HEK293 (cell line): ENCODE data around the gene SERGEF.

Source experiments
- CTCF ChIA-PET: fragments of 350-600 bp; formaldehyde crosslinking; extraction: SDS; loops from one replicate; lab custom pipeline; 2021; ENCODE audit warnings: antibody characterized with exemption; lab: Yijun Ruan, JAX
- POLR2A ChIA-PET: fragments of 300-600 bp; formaldehyde crosslinking; extraction: SDS; loops from one replicate; lab custom pipeline; 2020; ENCODE audit warnings: antibody characterized with exemption, inconsistent platforms; lab: Yijun Ruan, JAX
- H3K27ac ChIP-seq: fragments of 200-500 bp; sonication (Bioruptor generic); 2 replicates; pipeline ENCODE4 v1.5.1; 2014; ENCODE audit warnings: low read depth, low read length, control low read depth, inconsistent platforms; ENCODE audit errors: extremely low read depth
- H3K36me3 ChIP-seq, 2 experiments: fragments of 200-500 bp in 1 of 2; sonication (Bioruptor generic) in 1 of 2; 1 replicate in 1 of 2; 2 replicates in 1 of 2; pipeline ENCODE4 v1.5.1; 2014 to 2017; ENCODE audit warnings: inconsistent platforms in 2 of 2, low read length in 2 of 2; ENCODE audit not compliant: control insufficient read depth in 2 of 2, insufficient read depth in 1 of 2
- H3K4me1 ChIP-seq: fragments of 200-500 bp; sonication (Bioruptor generic); 2 replicates; pipeline ENCODE4 v1.5.1; 2014; ENCODE audit warnings: mild to moderate bottlenecking, low read length, inconsistent platforms; ENCODE audit not compliant: control insufficient read depth, insufficient read depth
- H3K4me3 ChIP-seq: 2 replicates; pipeline ENCODE4 v1.5.1; 2011; ENCODE audit warnings: low read depth, mild to moderate bottlenecking, control low read depth, low read length, moderate library complexity
- H3K9me3 ChIP-seq: fragments of 200-500 bp; sonication (Bioruptor generic); 2 replicates; pipeline ENCODE4 v1.5.1; 2014; ENCODE audit warnings: low read depth, low read length, inconsistent platforms; ENCODE audit not compliant: control insufficient read depth, insufficient read depth
- GLIS1 ChIP-seq: fragments of 450-650 bp; formaldehyde crosslinking; IDR thresholded peaks from 2 replicates; pipeline ENCODE4 v1.5.1; 2016; ENCODE audit warnings: missing biosample characterization, missing genetic modification characterization
- KLF7 ChIP-seq: fragments of 450-650 bp; formaldehyde crosslinking; IDR thresholded peaks from 2 replicates; pipeline ENCODE4 v1.5.1; 2016; ENCODE audit warnings: missing biosample characterization, missing genetic modification characterization, borderline replicate concordance
- MEIS1 ChIP-seq: sonication (generic); formaldehyde crosslinking; IDR thresholded peaks from 2 replicates; pipeline ENCODE4 v1.8.1; 2022; ENCODE audit warnings: missing genetic modification reagents, mild to moderate bottlenecking, borderline replicate concordance
- OVOL3 ChIP-seq: fragments of 450-650 bp; formaldehyde crosslinking; IDR thresholded peaks from 2 replicates; pipeline ENCODE4 v1.5.1; 2016; ENCODE audit warnings: missing biosample characterization, missing genetic modification characterization
- PBX3 ChIP-seq: sonication (generic); formaldehyde crosslinking; IDR thresholded peaks from 2 replicates; pipeline ENCODE4 v1.8.1; 2022; ENCODE audit warnings: mild to moderate bottlenecking, moderate library complexity, missing genetic modification reagents
- REPIN1 ChIP-seq: fragments of 450-650 bp; formaldehyde crosslinking; IDR thresholded peaks from 2 replicates; pipeline ENCODE4 v1.5.1; 2017; ENCODE audit warnings: missing biosample characterization, missing genetic modification characterization, low read depth
- SALL2 ChIP-seq: fragments of 450-650 bp; formaldehyde crosslinking; IDR thresholded peaks from 2 replicates; pipeline ENCODE4 v1.5.0; 2017; ENCODE audit warnings: missing biosample characterization, mild to moderate bottlenecking, missing genetic modification characterization, borderline replicate concordance
- ZEB2 ChIP-seq: fragments of 450-650 bp; formaldehyde crosslinking; IDR thresholded peaks from 2 replicates; pipeline ENCODE4 v1.5.1; 2016; ENCODE audit warnings: missing biosample characterization, missing genetic modification characterization
- ZFP37 ChIP-seq: fragments of 450-650 bp; formaldehyde crosslinking; IDR thresholded peaks from 2 replicates; pipeline ENCODE4 v1.5.1; 2016; ENCODE audit warnings: missing biosample characterization, missing genetic modification characterization
- ZNF148 ChIP-seq: fragments of 450-650 bp; formaldehyde crosslinking; IDR thresholded peaks from 2 replicates; pipeline ENCODE4 v1.5.0; 2017; ENCODE audit warnings: missing biosample characterization, missing genetic modification characterization, borderline replicate concordance
- ZNF16 ChIP-seq: fragments of 450-650 bp; formaldehyde crosslinking; IDR thresholded peaks from 2 replicates; pipeline ENCODE4 v1.5.1; 2016; ENCODE audit warnings: low read depth, missing biosample characterization, missing genetic modification characterization
- ZNF311 ChIP-seq: fragments of 450-650 bp; formaldehyde crosslinking; IDR thresholded peaks from 2 replicates; pipeline ENCODE4 v1.5.1; 2017; ENCODE audit warnings: missing biosample characterization, missing genetic modification characterization, borderline replicate concordance
- ZNF350 ChIP-seq: fragments of 450-650 bp; formaldehyde crosslinking; IDR thresholded peaks from 2 replicates; pipeline ENCODE4 v1.5.0; 2017; ENCODE audit warnings: missing biosample characterization, mild to moderate bottlenecking, missing genetic modification characterization
- ZNF391 ChIP-seq: fragments of 450-650 bp; formaldehyde crosslinking; IDR thresholded peaks from 2 replicates; pipeline ENCODE4 v1.5.1; 2016; ENCODE audit warnings: low read depth, missing biosample characterization, missing genetic modification characterization, borderline replicate concordance
- ZNF521 ChIP-seq: fragments of 450-650 bp; formaldehyde crosslinking; IDR thresholded peaks from 2 replicates; pipeline ENCODE4 v1.5.1; 2017; ENCODE audit warnings: missing biosample characterization, mild to moderate bottlenecking, missing genetic modification characterization
- ZNF549 ChIP-seq: fragments of 450-650 bp; IDR thresholded peaks from 2 replicates; pipeline ENCODE4 v1.5.1; 2018; ENCODE audit warnings: missing biosample characterization, missing genetic modification characterization, mild to moderate bottlenecking, inconsistent platforms, moderate library complexity
- ZNF654 ChIP-seq: fragments of 450-650 bp; formaldehyde crosslinking; IDR thresholded peaks from 2 replicates; pipeline ENCODE4 v1.5.1; 2016; ENCODE audit warnings: low read depth, missing biosample characterization, missing genetic modification characterization
- ZNF677 ChIP-seq: fragments of 450-650 bp; IDR thresholded peaks from 2 replicates; pipeline ENCODE4 v1.5.0; 2018; ENCODE audit warnings: missing biosample characterization, mild to moderate bottlenecking, missing genetic modification characterization, moderate library complexity
- ZSCAN30 ChIP-seq: fragments of 450-650 bp; IDR thresholded peaks from 2 replicates; pipeline ENCODE4 v1.5.1; 2018; ENCODE audit warnings: missing biosample characterization, mild to moderate bottlenecking, missing genetic modification characterization, moderate library complexity

SERGEF gene

GRCh38 chr11:17753641-17754040 lies 259.2 kb downstream of the SERGEF start:
- H3K36me3 ChIP-seq, result no peaks in the 10 kb centered on the region
- CTCF ChIA-PET, result no interaction called here
- no peak for TF ChIP-seq ZNF350 (tag by site-specific recombination)
- TF ChIP-seq SALL2 (tag by site-specific recombination), result no peak
- no peak for TF ChIP-seq ZNF521 (tag by site-specific recombination)
- no peak for TF ChIP-seq MEIS1 (CRISPR knock-in tag)
- no peak for TF ChIP-seq GLIS1 (tag by site-specific recombination)
- TF ChIP-seq, all 188 proteins: peak for 0
- no peaks in the 10 kb centered on the region for H3K9me3 ChIP-seq
- POLR2A ChIA-PET, result no interaction called here
- no peak overlapping the region for H3K27ac ChIP-seq
- no peaks in the 10 kb centered on the region for H3K4me1 ChIP-seq
- no peak overlapping the region for H3K4me3 ChIP-seq

- Histone ChIP-seq H3K36me3 (no peaks in the 10 kb centered on the region), H3K27ac (no peak overlapping the region), H3K4me1 (no peaks in the 10 kb centered on the region), H3K4me3 (no peak overlapping the region), H3K9me3 (no peaks in the 10 kb centered on the region)
- no peak for TF ChIP-seq REPIN1
- POLR2A ChIA-PET, result no interaction called here
- CTCF ChIA-PET, result interaction anchor here (1.5 kb wide), 1 partner anchor 225 kb away, joined by 8 read pairs; no protein-coding TSS in a partner anchor
Observed at GRCh38 chr11:17753153-17753552, 259.7 kb downstream of the SERGEF start.

GRCh38 chr11:17752144-17752543 lies 260.7 kb downstream of the SERGEF start:
- no peak overlapping the region for H3K4me3 ChIP-seq
- no peak overlapping the region for H3K27ac ChIP-seq
- TF ChIP-seq ZNF311 (tag by site-specific recombination) (no peak), OVOL3 (tag by site-specific recombination) (no peak), ZEB2 (tag by site-specific recombination) (no peak), ZNF654 (no peak), ZNF148 (tag by site-specific recombination) (no peak), ZNF677 (tag by site-specific recombination) (no peak), ZNF391 (tag by site-specific recombination) (no peak), PBX3 (CRISPR knock-in tag) (no peak), ZNF549 (tag by site-specific recombination) (no peak), ZSCAN30 (tag by site-specific recombination) (no peak), ZNF16 (tag by site-specific recombination) (no peak), KLF7 (no peak), ZFP37 (tag by site-specific recombination) (no peak), REPIN1 (no peak)
- H3K9me3 ChIP-seq, result no peaks in the 10 kb centered on the region
- ChIA-PET CTCF (interaction anchor here (0.6 to 2.0 kb wide), 4 partner anchors 8 to 226 kb away, joined by 3 to 8 read pairs (median 4); no protein-coding TSS in a partner anchor), POLR2A (interaction anchor here (0.6 kb wide), 1 partner anchor 10 kb away, joined by 3 read pairs; no protein-coding TSS in a partner anchor)
- no peaks in the 10 kb centered on the region for H3K4me1 ChIP-seq
- no peaks in the 10 kb centered on the region for H3K36me3 ChIP-seq
